ENCODE measurements around the gene LY6G6D. TPM values are rescaled to one million over a fixed set of nuclear protein-coding genes. Genes with fewer than 3 reads are reported as not detected.
A peak's percentile ranks its signal among the peaks of the same experiment; 100 is the strongest.

The LY6G6D gene
- total RNA-seq, 1 experiment from 2014 or later, result not detected

GRCh38 chr6:31762878-31763618, 47.9 kb downstream of the LY6G6D start:
- H3K4me3 ChIP-seq (ENCODE audit: low read depth, low read length), result no peak overlapping the region
- Mint-ChIP-seq H3K27me3 (ENCODE audit: insufficient read depth, unreplicated experiment) (no peaks in the 10 kb centered on the region), H3K4me3 (ENCODE audit: unreplicated experiment) (peak overlapping the region; percentile 4), H3K9me3 (ENCODE audit: unreplicated experiment) (no peaks in the 10 kb centered on the region), H3K27ac (ENCODE audit: unreplicated experiment) (peak overlapping the region; percentile 29), H3K36me3 (ENCODE audit: insufficient read depth, unreplicated experiment) (peaks cover 22% of the 10 kb centered on the region), H3K4me1 (ENCODE audit: low read depth, unreplicated experiment) (peaks cover 10% of the 10 kb centered on the region)
- no peak for TF ChIP-seq CTCF (IDR thresholded peaks at IDR 0.05; ENCODE audit: insufficient read depth in 1 of 2, low read depth in 1 of 2, low read length in 1 of 2, severe bottlenecking in 1 of 2, unreplicated experiment in 1 of 2)
- ChIA-PET POLR2A (interaction anchor here (0.6 to 0.9 kb wide), 2 partner anchors 24 to 33 kb away, joined by 3 to 14 read pairs; no protein-coding TSS in a partner anchor), CTCF (interaction anchor here (0.6 to 0.8 kb wide), 2 partner anchors 60 to 82 kb away, joined by 3 to 6 read pairs; partner anchors contain the start of genes ABHD16A and LY6G5C)
- H3K36me3 ChIP-seq (ENCODE audit: control insufficient read depth, insufficient read depth, low read length), result 0 out of 2 replicates have a peak, but pooled peaks cover 1% of the 10 kb centered on the region
- H3K4me1 ChIP-seq, result peaks cover 9% of the 10 kb centered on the region
- H3K9me3 ChIP-seq, result no peaks in the 10 kb centered on the region
- no TSS peak for BruUV-seq (replicated peaks)
- intact Hi-C loops (cut with micrococcal nuclease; ENCODE audit: unreplicated experiment), result loop anchor here (1.0 to 2.0 kb wide), 2 partner anchors 24 to 34 kb away; partner anchors contain the start of gene DDAH2
- DNase-seq, result no peak
- H3K27me3 ChIP-seq (replicated peaks; ENCODE audit: control insufficient read depth, insufficient read depth, low read length), result no peaks in the 10 kb centered on the region

- BruUV-seq (replicated peaks), result no TSS peak
- CTCF ChIA-PET, result interaction anchor here (0.6 to 0.8 kb wide), 3 partner anchors 25 to 83 kb away, joined by 3 to 6 read pairs (median 3); partner anchors contain the start of genes ABHD16A and LY6G5C
- H3K9me3 ChIP-seq, result no peaks in the 10 kb centered on the region
- Mint-ChIP-seq H3K4me3 (ENCODE audit: unreplicated experiment) (peak overlapping the region; percentile 4), H3K9me3 (ENCODE audit: unreplicated experiment) (no peaks in the 10 kb centered on the region), H3K27ac (ENCODE audit: unreplicated experiment) (peak overlapping the region; percentile 29), H3K36me3 (ENCODE audit: insufficient read depth, unreplicated experiment) (peaks cover 18% of the 10 kb centered on the region), H3K4me1 (ENCODE audit: low read depth, unreplicated experiment) (peaks cover 10% of the 10 kb centered on the region), H3K27me3 (ENCODE audit: insufficient read depth, unreplicated experiment) (no peaks in the 10 kb centered on the region)
- no peaks in the 10 kb centered on the region for H3K27me3 ChIP-seq (replicated peaks; ENCODE audit: control insufficient read depth, insufficient read depth, low read length)
- no peak for TF ChIP-seq CTCF (IDR thresholded peaks at IDR 0.05; ENCODE audit: insufficient read depth in 1 of 2, low read depth in 1 of 2, low read length in 1 of 2, severe bottlenecking in 1 of 2, unreplicated experiment in 1 of 2)
- peaks cover 9% of the 10 kb centered on the region for H3K4me1 ChIP-seq
- no peak overlapping the region for H3K4me3 ChIP-seq (ENCODE audit: low read depth, low read length)
- peak; percentile 61 to 67 for DNase-seq
- POLR2A ChIA-PET, result no interaction called here
- 0 out of 2 replicates have a peak, but pooled peaks cover 1% of the 10 kb centered on the region for H3K36me3 ChIP-seq (ENCODE audit: control insufficient read depth, insufficient read depth, low read length)
- intact Hi-C loops (cut with micrococcal nuclease; ENCODE audit: unreplicated experiment), result loop anchor here (1.0 to 2.0 kb wide), 2 partner anchors 25 to 34 kb away; partner anchors contain the start of gene DDAH2
These were observed 48.4 kb downstream of the LY6G6D start for GRCh38 chr6:31763619-31763940.

- H3K27ac Mint-ChIP-seq (ENCODE audit: unreplicated experiment), result no peak overlapping the region
- no TSS peak for BruUV-seq (replicated peaks)
- no peak overlapping the region for H3K4me3 ChIP-seq (ENCODE audit: low read depth, low read length)
- H3K9me3 ChIP-seq, result no peaks in the 10 kb centered on the region
- ChIA-PET POLR2A (no interaction called here), CTCF (interaction anchor here (0.6 to 0.8 kb wide), 3 partner anchors 25 to 83 kb away, joined by 3 to 6 read pairs (median 3); partner anchors contain the start of genes ABHD16A and LY6G5C)
- intact Hi-C loops (cut with micrococcal nuclease; ENCODE audit: unreplicated experiment), result no loop called here
- H3K4me3 Mint-ChIP-seq (ENCODE audit: unreplicated experiment), result no peak overlapping the region
- no peak for DNase-seq
- no peaks in the 10 kb centered on the region for H3K27me3 ChIP-seq (replicated peaks; ENCODE audit: control insufficient read depth, insufficient read depth, low read length)
- H3K36me3 Mint-ChIP-seq (ENCODE audit: insufficient read depth, unreplicated experiment), result peaks cover 18% of the 10 kb centered on the region
- peaks cover 10% of the 10 kb centered on the region for H3K4me1 Mint-ChIP-seq (ENCODE audit: low read depth, unreplicated experiment)
- no peak for TF ChIP-seq CTCF (IDR thresholded peaks at IDR 0.05; ENCODE audit: insufficient read depth in 1 of 2, low read depth in 1 of 2, low read length in 1 of 2, severe bottlenecking in 1 of 2, unreplicated experiment in 1 of 2)
- H3K27me3 Mint-ChIP-seq (ENCODE audit: insufficient read depth, unreplicated experiment), result no peaks in the 10 kb centered on the region
- H3K9me3 Mint-ChIP-seq (ENCODE audit: unreplicated experiment), result no peaks in the 10 kb centered on the region
- peaks cover 9% of the 10 kb centered on the region for H3K4me1 ChIP-seq
- H3K36me3 ChIP-seq (ENCODE audit: control insufficient read depth, insufficient read depth, low read length), result 0 out of 2 replicates have a peak, but pooled peaks cover 1% of the 10 kb centered on the region
These were observed 49.0 kb downstream of the LY6G6D start for GRCh38 chr6:31764198-31764597.

Data from Caco-2 (cell line).